Measurements from ENCODE around the gene MAD1L1.
A peak's percentile ranks its signal among the peaks of the same experiment; 100 is the strongest.
"Not testable (repeated sequence)": the region's sequence is repeated elsewhere in the genome, so short reads cannot be mapped to it uniquely, and the experiment has no call there.

The MAD1L1 gene

DNA sequence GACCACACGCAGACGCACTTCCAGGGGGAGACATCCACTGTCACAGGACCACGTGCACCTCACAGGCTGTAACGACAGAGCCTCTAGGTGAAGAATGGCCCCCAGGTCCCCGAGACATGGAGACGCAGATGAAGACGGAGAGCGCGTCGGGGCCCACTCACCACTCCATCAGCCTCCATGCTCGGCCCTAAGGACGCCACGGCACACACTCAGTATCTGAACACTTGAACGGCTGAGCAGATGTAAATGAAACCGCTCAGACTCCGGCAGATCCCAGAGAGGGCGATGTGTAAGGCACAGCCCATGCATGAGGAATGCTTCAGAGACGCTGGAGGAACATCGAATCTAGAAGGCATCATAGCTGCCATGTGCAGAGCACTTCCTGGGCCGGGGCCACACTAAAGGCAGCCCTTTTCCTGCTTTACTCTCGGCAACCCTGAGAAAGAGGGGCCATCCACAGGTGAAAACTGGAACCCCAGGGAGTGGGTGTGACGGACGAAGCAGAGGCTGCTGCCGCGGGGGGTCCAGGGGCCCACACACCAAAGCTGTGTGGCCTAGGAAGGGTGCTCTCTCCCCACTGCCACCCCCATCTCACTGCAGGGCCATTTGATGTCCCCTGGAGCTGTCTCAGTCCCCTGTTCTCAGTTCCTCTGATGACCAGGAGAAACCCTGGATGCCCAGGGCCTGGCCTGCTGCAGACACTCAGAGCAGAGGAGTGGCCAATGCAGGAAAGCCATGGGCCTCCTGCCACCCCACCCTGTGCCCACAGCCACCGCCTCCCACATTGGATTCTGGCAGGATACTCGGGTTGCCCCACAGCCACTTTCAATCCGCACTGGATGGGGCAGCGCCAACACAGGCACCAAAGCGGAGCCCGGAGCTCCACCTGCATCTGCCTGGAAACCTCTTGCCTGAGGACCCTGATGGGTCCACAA lies 253.8 kb downstream of the MAD1L1 start:
- Mint-ChIP-seq H3K36me3 (peaks cover 5% of the 10 kb centered on the region), H3K9me3 (no peaks in the 10 kb centered on the region), H3K4me1 (peaks cover 22% of the 10 kb centered on the region), H3K4me3 (no peak overlapping the region), H3K27me3 (no peaks in the 10 kb centered on the region), H3K27ac (no peak overlapping the region)

DNA sequence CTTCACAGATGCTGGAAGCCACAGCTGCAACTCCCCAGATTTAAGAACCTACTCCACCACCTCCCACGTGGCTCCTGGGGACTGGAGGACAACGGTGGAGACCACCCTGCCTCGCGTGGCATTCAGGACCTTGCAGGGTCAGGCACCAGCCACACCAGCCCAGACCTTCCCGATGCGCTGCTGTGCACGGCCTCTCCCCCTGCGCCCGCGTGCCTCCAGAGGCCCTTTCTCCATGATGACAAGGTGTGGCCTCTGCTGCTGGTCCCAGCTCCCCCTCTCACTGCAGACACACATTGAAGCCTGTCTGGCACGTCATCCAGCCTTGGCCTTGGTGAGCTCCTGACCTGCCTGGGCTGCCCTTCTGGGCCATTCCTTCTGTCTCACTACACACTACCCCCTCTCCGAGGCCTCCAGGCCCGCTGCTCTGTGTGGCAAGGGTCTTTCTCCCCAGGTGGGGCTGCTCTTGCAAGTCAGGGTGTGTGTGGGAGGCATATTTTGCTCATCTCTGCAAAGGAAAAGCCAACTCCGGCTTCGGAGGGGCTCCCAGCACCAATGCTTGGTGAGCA lies 254.8 kb downstream of the MAD1L1 start:
- H3K9me3 Mint-ChIP-seq: no peaks in the 10 kb centered on the region
- peaks cover 5% of the 10 kb centered on the region for H3K36me3 Mint-ChIP-seq
- H3K27ac Mint-ChIP-seq: no peak overlapping the region
- peaks cover 19% of the 10 kb centered on the region for H3K4me1 Mint-ChIP-seq
- H3K4me3 Mint-ChIP-seq: no peak overlapping the region
- no peaks in the 10 kb centered on the region for H3K27me3 Mint-ChIP-seq

GRCh38 chr7:1977059-1977875 lies 255.5 kb downstream of the MAD1L1 start:
- no peak overlapping the region for H3K4me3 Mint-ChIP-seq
- H3K36me3 Mint-ChIP-seq: peaks cover 2% of the 10 kb centered on the region
- no peak overlapping the region for H3K27ac Mint-ChIP-seq
- no peaks in the 10 kb centered on the region for H3K27me3 Mint-ChIP-seq
- H3K9me3 Mint-ChIP-seq: no peaks in the 10 kb centered on the region
- peaks cover 18% of the 10 kb centered on the region for H3K4me1 Mint-ChIP-seq

GRCh38 chr7:1976521-1976920 lies 256.2 kb downstream of the MAD1L1 start:
- H3K36me3 Mint-ChIP-seq, H3K27ac Mint-ChIP-seq, H3K9me3 Mint-ChIP-seq, H3K4me3 Mint-ChIP-seq, H3K27me3 Mint-ChIP-seq: not testable (repeated sequence)
- peaks cover 18% of the 10 kb centered on the region for H3K4me1 Mint-ChIP-seq

DNA sequence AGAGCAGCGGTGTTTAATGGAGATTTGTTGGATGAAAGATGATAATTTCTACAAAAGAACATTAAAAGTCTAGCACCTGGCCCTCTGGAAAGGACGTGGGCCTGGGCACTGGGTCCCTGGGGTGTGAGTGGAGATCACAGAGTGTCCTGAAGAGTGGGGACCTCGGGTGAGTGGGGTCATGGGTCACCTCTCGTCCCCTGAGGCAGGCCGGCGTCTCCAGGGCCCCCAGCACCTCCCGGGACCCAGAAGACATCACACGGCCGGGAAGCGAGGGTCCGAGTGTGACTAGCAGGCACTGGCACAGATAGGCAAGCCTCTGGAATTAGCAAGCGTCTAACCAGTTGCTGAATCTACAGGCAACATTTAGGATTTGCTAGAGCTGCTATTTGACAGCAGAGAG lies 257.2 kb downstream of the MAD1L1 start:
- H3K36me3 Mint-ChIP-seq: peaks cover 2% of the 10 kb centered on the region
- H3K27ac Mint-ChIP-seq: no peak overlapping the region
- no peaks in the 10 kb centered on the region for H3K9me3 Mint-ChIP-seq
- H3K4me1 Mint-ChIP-seq: peaks cover 22% of the 10 kb centered on the region
- no peaks in the 10 kb centered on the region for H3K27me3 Mint-ChIP-seq
- no peak overlapping the region for H3K4me3 Mint-ChIP-seq

DNA sequence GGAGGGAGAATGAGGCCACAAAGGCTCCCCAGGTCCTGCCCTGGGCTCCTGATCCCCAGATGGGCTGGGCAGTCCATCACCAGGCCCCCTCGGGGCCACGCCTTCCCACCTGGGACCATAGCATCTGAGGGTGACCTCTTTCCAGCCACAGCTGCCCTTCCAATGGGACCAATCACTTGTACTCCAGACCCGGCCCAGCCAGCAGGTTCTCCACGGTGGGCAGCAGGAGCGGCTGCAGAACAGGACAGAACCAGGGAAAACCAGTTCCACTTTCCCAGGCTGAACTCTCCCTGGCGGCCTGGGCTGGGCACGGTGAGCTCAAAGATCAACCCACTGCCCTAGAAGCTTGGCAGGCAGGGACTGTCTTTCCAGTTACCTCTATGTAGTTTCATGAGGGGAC lies 257.6 kb downstream of the MAD1L1 start:
- Mint-ChIP-seq H3K4me1 (peaks cover 24% of the 10 kb centered on the region), H3K27me3 (no peaks in the 10 kb centered on the region), H3K27ac (no peak overlapping the region), H3K36me3 (peaks cover 2% of the 10 kb centered on the region), H3K4me3 (no peak overlapping the region), H3K9me3 (no peaks in the 10 kb centered on the region)

DNA sequence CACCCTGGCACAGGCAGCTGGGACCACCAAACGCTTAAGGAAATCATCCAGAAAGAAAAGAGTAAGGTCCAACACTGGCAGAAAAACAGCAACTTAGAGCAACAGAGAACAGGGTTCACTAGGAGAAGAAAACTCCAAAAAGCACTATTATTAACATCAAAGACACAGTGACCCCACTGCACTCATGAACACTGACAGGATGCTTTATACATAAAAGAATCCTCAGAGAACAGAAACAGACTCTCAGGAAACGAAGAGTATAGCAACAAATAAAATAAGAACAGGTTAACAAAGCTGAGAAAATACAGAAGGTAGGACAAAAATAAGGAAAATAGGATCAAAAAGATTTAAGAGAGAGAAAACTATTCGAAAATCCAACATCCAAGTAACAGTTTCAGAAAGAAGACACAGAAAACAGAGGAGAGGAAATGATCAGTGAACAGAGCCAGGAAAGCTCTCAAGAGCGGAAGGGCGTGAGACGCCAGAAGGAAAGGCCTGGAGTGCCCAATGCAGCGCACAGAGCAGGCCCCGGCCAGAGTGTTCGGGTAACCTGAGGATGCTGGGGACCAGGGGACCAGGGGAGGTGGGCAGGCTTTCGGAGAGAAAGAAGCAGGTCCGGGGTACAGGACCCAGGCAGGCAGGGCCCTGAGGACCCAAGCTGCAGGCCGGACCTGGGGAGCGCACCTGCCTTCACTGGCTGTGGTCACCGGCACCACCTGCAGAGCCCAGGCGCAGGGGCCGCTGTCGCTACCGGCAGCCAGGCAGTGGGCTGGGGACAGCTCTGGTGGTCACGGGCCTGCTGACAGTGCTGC lies 258.2 kb downstream of the MAD1L1 start:
- Mint-ChIP-seq H3K27me3 (no peaks in the 10 kb centered on the region), H3K4me3 (no peak overlapping the region), H3K36me3 (peaks cover 2% of the 10 kb centered on the region), H3K9me3 (no peaks in the 10 kb centered on the region), H3K27ac (peak overlapping the region; percentile 32), H3K4me1 (peaks cover 31% of the 10 kb centered on the region)

DNA sequence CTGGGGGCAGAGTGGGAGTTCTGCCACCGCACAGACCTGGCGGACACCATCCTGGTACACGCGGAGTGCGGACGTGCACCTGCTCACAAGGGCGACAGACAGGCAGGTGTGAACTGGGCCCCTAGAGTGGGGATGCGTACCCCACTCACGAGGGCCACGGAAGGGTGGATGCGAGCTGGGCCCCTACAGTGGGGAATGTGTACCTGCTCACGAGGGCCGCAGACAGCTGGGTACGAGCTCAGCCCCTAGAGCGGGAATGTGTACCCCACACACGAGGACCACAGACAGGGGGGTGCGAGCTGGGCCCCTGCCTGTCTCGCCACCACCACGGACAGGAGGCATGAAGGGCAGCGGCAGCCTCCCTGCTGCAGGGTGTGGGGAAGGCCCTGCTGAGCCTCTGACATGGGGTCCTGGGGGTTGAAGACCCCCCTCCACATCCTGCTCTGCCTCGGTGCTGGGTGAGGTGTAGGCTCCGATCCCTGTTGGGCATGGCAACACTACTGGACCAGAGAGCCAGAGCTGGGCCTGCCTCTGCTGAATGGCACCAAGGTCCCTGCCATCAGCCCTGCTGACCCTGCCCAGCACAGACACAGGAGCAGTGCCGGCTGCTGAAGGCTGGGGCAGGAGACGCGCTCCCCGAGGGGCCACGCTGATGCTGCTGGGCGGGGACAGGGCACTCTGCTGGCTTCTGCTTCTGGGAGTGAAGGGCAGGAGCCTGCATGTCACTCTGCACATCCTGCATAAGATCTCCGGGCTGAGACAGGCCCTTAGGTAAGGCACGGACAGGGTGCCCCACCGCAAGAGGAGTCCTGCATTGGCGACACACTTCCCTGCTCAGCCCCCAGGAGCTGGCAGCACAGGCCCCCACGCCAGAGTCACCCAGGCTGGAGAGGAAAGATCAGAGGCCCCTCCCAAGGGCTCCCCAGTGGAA lies 259.2 kb downstream of the MAD1L1 start:
- Mint-ChIP-seq H3K4me1 (peaks cover 33% of the 10 kb centered on the region), H3K27me3 (no peaks in the 10 kb centered on the region), H3K4me3 (no peak overlapping the region), H3K9me3 (no peaks in the 10 kb centered on the region), H3K36me3 (peaks cover 2% of the 10 kb centered on the region), H3K27ac (no peak overlapping the region)

DNA sequence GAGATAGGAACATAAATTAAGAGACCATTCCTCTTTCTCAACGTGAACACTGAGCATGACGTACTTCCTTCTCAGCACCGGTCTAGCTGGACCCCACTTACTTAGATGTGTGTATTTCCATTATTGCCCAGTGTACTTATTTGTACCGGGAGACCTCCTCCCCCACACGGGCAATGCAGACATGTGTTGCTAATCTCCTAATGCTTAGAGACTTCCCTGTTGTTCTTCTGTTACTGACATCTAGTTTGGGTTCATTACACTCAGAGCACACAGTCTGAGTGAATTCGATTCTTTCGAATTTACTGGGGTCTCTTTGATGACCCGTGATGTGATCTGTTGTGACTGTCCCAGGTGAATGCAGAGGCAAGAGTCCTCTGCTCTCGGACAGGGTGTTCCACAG lies 260.0 kb downstream of the MAD1L1 start:
- peaks cover 5% of the 10 kb centered on the region for H3K36me3 Mint-ChIP-seq
- H3K4me3 Mint-ChIP-seq: no peak overlapping the region
- H3K4me1 Mint-ChIP-seq: peaks cover 33% of the 10 kb centered on the region
- H3K9me3 Mint-ChIP-seq: no peaks in the 10 kb centered on the region
- no peak overlapping the region for H3K27ac Mint-ChIP-seq
- H3K27me3 Mint-ChIP-seq: no peaks in the 10 kb centered on the region

- H3K4me1 Mint-ChIP-seq: peaks cover 33% of the 10 kb centered on the region
- no peak overlapping the region for H3K4me3 Mint-ChIP-seq
Measured at GRCh38 chr7:1971946-1972654, 260.6 kb downstream of the MAD1L1 start.

GRCh38 chr7:1970895-1971294 lies 261.9 kb downstream of the MAD1L1 start:
- no peaks in the 10 kb centered on the region for H3K27me3 Mint-ChIP-seq
- no peak overlapping the region for H3K27ac Mint-ChIP-seq
- no peak overlapping the region for H3K4me3 Mint-ChIP-seq
- H3K9me3 Mint-ChIP-seq: no peaks in the 10 kb centered on the region
- H3K4me1 Mint-ChIP-seq: peaks cover 29% of the 10 kb centered on the region
- H3K36me3 Mint-ChIP-seq: peaks cover 9% of the 10 kb centered on the region

More at GRCh38 chr7:1971946-1972654, 260.6 kb downstream of the MAD1L1 start:
- Mint-ChIP-seq H3K9me3 (no peaks in the 10 kb centered on the region), H3K27ac (no peak overlapping the region), H3K36me3 (peaks cover 9% of the 10 kb centered on the region), H3K27me3 (no peaks in the 10 kb centered on the region)

DNA sequence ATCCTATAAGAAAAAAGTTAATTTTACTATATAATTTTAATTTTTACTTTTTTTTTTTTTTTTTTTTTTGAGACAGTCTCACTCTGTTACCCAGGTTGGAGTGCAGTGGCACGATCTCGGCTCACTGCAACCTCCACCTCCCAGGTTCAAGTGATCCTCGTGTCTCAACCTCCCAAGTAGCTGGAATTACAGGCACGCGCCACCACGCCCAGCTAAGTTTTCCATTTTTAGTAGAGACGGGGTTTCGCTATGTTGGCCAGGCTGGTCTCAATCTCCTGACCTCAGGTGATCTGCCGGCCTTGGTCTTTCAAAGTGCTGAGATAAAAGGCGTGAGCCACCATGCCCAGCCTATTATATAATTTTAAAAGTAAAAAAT lies 262.5 kb downstream of the MAD1L1 start:
- H3K4me3 Mint-ChIP-seq, H3K27ac Mint-ChIP-seq, H3K9me3 Mint-ChIP-seq, H3K36me3 Mint-ChIP-seq, H3K27me3 Mint-ChIP-seq: not testable (repeated sequence)
- H3K4me1 Mint-ChIP-seq: peaks cover 26% of the 10 kb centered on the region

GRCh38 chr7:1969459-1970284 lies 263.1 kb downstream of the MAD1L1 start:
- peaks cover 9% of the 10 kb centered on the region for H3K36me3 Mint-ChIP-seq
- no peak overlapping the region for H3K4me3 Mint-ChIP-seq
- H3K27me3 Mint-ChIP-seq: no peaks in the 10 kb centered on the region
- H3K4me1 Mint-ChIP-seq: peaks cover 24% of the 10 kb centered on the region
- peak overlapping the region; percentile 25 for H3K27ac Mint-ChIP-seq
- H3K9me3 Mint-ChIP-seq: no peaks in the 10 kb centered on the region

Measured in activated naive CD4-positive, alpha-beta T cell treated with anti-CD3 and anti-CD28 coated beads, Interleukin-2, amount 50 U/mL, for 24 hours (primary cell).